ENCODE results near the gene STK35. TPM values are rescaled to one million over a fixed set of nuclear protein-coding genes. Genes with fewer than 3 reads are reported as not detected.
A peak's percentile ranks its signal among the peaks of the same experiment; 100 is the strongest.

The STK35 gene
- total and polyA plus RNA-seq, 2 experiments from 2014 or later = 6.9 to 19.7 TPM

DNA sequence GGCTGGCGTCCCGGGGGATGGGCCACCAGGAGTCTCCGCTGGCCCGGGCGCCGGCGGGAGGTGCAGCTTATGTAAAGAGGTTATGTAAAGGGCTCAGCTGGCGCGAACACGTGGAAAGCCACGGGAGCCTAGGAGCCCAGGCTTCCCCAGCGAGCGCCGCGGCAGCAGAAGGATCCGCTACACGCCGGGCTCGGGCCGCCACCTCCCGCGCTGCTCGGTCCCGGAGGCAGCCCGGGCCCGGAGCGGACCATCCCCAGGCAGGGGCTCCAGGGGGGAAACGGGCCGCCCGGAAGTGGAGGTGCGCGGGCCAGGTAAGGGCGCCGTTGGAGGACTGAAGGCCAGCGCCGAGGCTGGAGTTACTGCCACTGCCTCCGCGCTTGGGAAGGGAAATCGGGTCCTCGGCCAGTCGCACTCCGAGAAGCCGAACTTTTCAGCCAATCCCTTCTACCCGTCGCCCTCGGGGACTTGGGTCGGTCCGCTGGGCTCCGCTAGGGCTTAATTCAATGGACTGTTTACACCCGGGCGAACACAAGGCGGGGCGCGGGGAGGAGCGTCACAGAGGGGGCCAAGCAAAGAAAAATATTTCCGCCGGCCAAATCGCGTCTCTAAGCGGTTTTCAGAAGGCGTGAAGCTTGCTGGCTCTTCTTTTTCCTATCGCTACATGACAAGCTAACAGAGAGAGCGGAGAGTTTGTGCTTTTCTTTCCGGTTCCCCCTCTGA is 398 bp downstream of the STK35 start:
- peak; percentile 97 for DNase-seq

DNA sequence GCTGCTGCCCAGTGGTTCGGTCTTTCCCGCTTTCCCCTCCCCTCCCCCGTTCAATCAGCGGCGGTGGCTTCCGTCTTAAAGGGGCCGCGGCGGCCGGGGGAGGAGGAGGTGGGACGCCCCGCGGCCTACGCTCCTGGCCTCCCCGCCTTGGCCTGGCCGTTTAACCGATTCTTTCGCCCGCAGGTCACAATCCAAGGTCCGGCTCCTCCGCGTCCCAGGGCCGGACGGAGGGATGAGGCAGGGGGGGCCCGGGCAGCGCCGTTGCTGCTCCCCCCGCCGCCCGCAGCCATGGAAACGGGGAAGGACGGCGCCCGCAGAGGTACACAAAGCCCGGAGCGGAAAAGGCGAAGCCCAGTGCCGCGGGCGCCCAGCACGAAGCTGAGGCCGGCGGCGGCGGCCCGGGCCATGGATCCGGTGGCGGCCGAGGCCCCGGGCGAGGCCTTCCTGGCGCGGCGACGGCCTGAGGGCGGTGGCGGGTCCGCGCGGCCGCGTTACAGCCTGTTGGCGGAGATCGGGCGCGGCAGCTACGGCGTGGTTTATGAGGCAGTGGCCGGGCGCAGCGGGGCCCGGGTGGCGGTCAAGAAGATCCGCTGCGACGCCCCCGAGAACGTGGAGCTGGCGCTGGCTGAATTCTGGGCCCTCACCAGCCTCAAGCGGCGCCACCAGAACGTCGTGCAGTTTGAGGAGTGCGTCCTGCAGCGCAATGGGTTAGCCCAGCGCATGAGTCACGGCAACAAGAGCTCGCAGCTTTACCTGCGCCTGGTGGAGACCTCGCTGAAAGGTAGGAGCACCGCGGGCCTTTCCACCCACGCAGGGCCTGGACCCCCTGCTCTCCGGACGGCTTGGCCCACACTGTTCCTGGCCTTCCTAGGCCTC is 1.2 kb downstream of the STK35 start:
- peaks cover 59% of the 10 kb centered on the region for H3K79me2 ChIP-seq (ENCODE audit: insufficient read depth)
- peaks cover 9% of the 10 kb centered on the region for H3K36me3 ChIP-seq (ENCODE audit: low read depth)
- peak overlapping the region; percentile 100 for H3K4me2 ChIP-seq (ENCODE audit: unreplicated experiment)
- H3K9me2 ChIP-seq (ENCODE audit: insufficient read depth) = no peaks in the 10 kb centered on the region
- no peaks in the 10 kb centered on the region for H3K27me3 ChIP-seq (replicated peaks; ENCODE audit: insufficient read depth)
- peak overlapping the region; percentile 77 for H3K4me3 ChIP-seq
- H3K9me3 ChIP-seq (ENCODE audit: low read depth) = no peaks in the 10 kb centered on the region
- peak overlapping the region; percentile 79 for H2AFZ ChIP-seq
- H3F3A ChIP-seq (ENCODE audit: insufficient read depth) = peaks cover 8% of the 10 kb centered on the region; the same call in 1 of the 2 replicates
- TF ChIP-seq EZH2phosphoT487 (IDR thresholded peaks at IDR 0.05; ENCODE audit: insufficient read depth, low read depth) (no peak), EZH2 (IDR thresholded peaks at IDR 0.05; ENCODE audit: insufficient read depth, poor library complexity, severe bottlenecking) (no peak)
- H3K9ac ChIP-seq = peak overlapping the region; percentile 92
- peak; percentile 93 for DNase-seq
- peak overlapping the region; percentile 95 for H3K27ac ChIP-seq
- H3K4me1 ChIP-seq (ENCODE audit: insufficient read depth) = peaks cover 20% of the 10 kb centered on the region
- WGBS, 2 experiments (ENCODE audit: low coverage in 1 of 2, low lambda C conversion rate in 2 of 2, missing lambda C conversion rate in 2 of 2) = 1 to 2% methylated on average over 54 to 94 of the region's 95 CpGs
- in situ Hi-C loops (cut with MboI) = no loop called here
- H4K20me1 ChIP-seq (ENCODE audit: insufficient read depth) = no peaks in the 10 kb centered on the region

More for the DNA sequence above, 398 bp downstream of the STK35 start:
- Histone ChIP-seq H3K4me2 (ENCODE audit: unreplicated experiment) (peak overlapping the region; percentile 100), H3K27me3 (replicated peaks; ENCODE audit: insufficient read depth) (no peaks in the 10 kb centered on the region), H2AFZ (peak overlapping the region; percentile 79), H3K9me3 (ENCODE audit: low read depth) (no peaks in the 10 kb centered on the region), H3K9ac (peak overlapping the region; percentile 92), H3F3A (ENCODE audit: insufficient read depth) (peaks cover 5% of the 10 kb centered on the region; the same call in 1 of the 2 replicates), H3K36me3 (ENCODE audit: low read depth) (peaks cover 9% of the 10 kb centered on the region), H3K27ac (peak overlapping the region; percentile 95), H3K4me1 (ENCODE audit: insufficient read depth) (peaks cover 20% of the 10 kb centered on the region), H3K4me3 (peak overlapping the region; percentile 77), H3K9me2 (ENCODE audit: insufficient read depth) (no peaks in the 10 kb centered on the region), H3K79me2 (ENCODE audit: insufficient read depth) (peaks cover 51% of the 10 kb centered on the region), H4K20me1 (ENCODE audit: insufficient read depth) (no peaks in the 10 kb centered on the region)
- in situ Hi-C loops (cut with MboI) = no loop called here
- TF ChIP-seq EZH2phosphoT487 (IDR thresholded peaks at IDR 0.05; ENCODE audit: insufficient read depth, low read depth) (no peak), EZH2 (IDR thresholded peaks at IDR 0.05; ENCODE audit: insufficient read depth, poor library complexity, severe bottlenecking) (no peak)
- WGBS, 2 experiments (ENCODE audit: low coverage in 1 of 2, low lambda C conversion rate in 2 of 2, missing lambda C conversion rate in 2 of 2) = 1% methylated on average over 62 to 63 of the region's 64 CpGs

GRCh38 chr20:2103461-2104153 is 2.0 kb downstream of the STK35 start:
- 1 to 2% methylated on average over 13 of the region's 13 CpGs for WGBS, 2 experiments (ENCODE audit: low coverage in 1 of 2, low lambda C conversion rate in 2 of 2, missing lambda C conversion rate in 2 of 2)
- no peak for TF ChIP-seq EZH2 (IDR thresholded peaks at IDR 0.05; ENCODE audit: insufficient read depth, poor library complexity, severe bottlenecking)
- TF ChIP-seq EZH2phosphoT487 (IDR thresholded peaks at IDR 0.05; ENCODE audit: insufficient read depth, low read depth) = no peak

GRCh38 chr20:2104236-2104635 is 2.6 kb downstream of the STK35 start:
- Histone ChIP-seq H4K20me1 (ENCODE audit: insufficient read depth) (no peaks in the 10 kb centered on the region), H3K9me2 (ENCODE audit: insufficient read depth) (no peaks in the 10 kb centered on the region), H3K27ac (peak overlapping the region; percentile 95), H3K9me3 (ENCODE audit: low read depth) (no peaks in the 10 kb centered on the region), H3K27me3 (replicated peaks; ENCODE audit: insufficient read depth) (no peaks in the 10 kb centered on the region), H3K4me2 (ENCODE audit: unreplicated experiment) (peak overlapping the region; percentile 100), H3F3A (ENCODE audit: insufficient read depth) (peaks cover 21% of the 10 kb centered on the region), H3K9ac (peak overlapping the region; percentile 92), H3K4me1 (ENCODE audit: insufficient read depth) (peaks cover 29% of the 10 kb centered on the region), H3K4me3 (peak overlapping the region; percentile 77), H3K36me3 (ENCODE audit: low read depth) (peaks cover 9% of the 10 kb centered on the region), H2AFZ (peak overlapping the region; percentile 79; the same call in 1 of the 2 replicates), H3K79me2 (ENCODE audit: insufficient read depth) (peaks cover 73% of the 10 kb centered on the region)
- TF ChIP-seq EZH2 (IDR thresholded peaks at IDR 0.05; ENCODE audit: insufficient read depth, poor library complexity, severe bottlenecking) (no peak), EZH2phosphoT487 (IDR thresholded peaks at IDR 0.05; ENCODE audit: insufficient read depth, low read depth) (no peak)
- WGBS, 2 experiments (ENCODE audit: low coverage in 1 of 2, low lambda C conversion rate in 2 of 2, missing lambda C conversion rate in 2 of 2) = 26 to 29% methylated on average over 8 of the region's 8 CpGs
- no peak for DNase-seq
- in situ Hi-C loops (cut with MboI) = no loop called here

More at GRCh38 chr20:2103461-2104153, 2.0 kb downstream of the STK35 start:
- H4K20me1 ChIP-seq (ENCODE audit: insufficient read depth) = no peaks in the 10 kb centered on the region
- peak overlapping the region; percentile 79 for H2AFZ ChIP-seq
- in situ Hi-C loops (cut with MboI) = no loop called here
- peak overlapping the region; percentile 100 for H3K4me2 ChIP-seq (ENCODE audit: unreplicated experiment)
- H3K9ac ChIP-seq = peak overlapping the region; percentile 92
- no peaks in the 10 kb centered on the region for H3K27me3 ChIP-seq (replicated peaks; ENCODE audit: insufficient read depth)
- DNase-seq = peak; percentile 35
- no peaks in the 10 kb centered on the region for H3K9me2 ChIP-seq (ENCODE audit: insufficient read depth)
- H3K4me3 ChIP-seq = peak overlapping the region; percentile 77
- peaks cover 9% of the 10 kb centered on the region for H3K36me3 ChIP-seq (ENCODE audit: low read depth)
- H3K27ac ChIP-seq = peak overlapping the region; percentile 95
- peaks cover 67% of the 10 kb centered on the region for H3K79me2 ChIP-seq (ENCODE audit: insufficient read depth)
- no peaks in the 10 kb centered on the region for H3K9me3 ChIP-seq (ENCODE audit: low read depth)
- H3K4me1 ChIP-seq (ENCODE audit: insufficient read depth) = peaks cover 22% of the 10 kb centered on the region
- peaks cover 16% of the 10 kb centered on the region; the same call in 1 of the 2 replicates for H3F3A ChIP-seq (ENCODE audit: insufficient read depth)
